Measurements from ENCODE around the gene RNASET2. TPM values are rescaled to one million over a fixed set of nuclear protein-coding genes. Genes with fewer than 3 reads are reported as not detected.

The RNASET2 gene
- total and polyA plus RNA-seq, 10 of the 15 experiments (the other 5 are each of a cell fraction or from before 2014, with no cell fraction given) = 5.5 to 225 (median 50.2) TPM

- peak; percentile 13 for TF ChIP-seq SIX5 (IDR thresholded peaks at IDR 0.05; ENCODE audit: low read depth, low read length, severe bottlenecking)
- peak; percentile 96 for TF ChIP-seq LARP7 (IDR thresholded peaks at IDR 0.05)
- TF ChIP-seq HCFC1 (IDR thresholded peaks at IDR 0.05; ENCODE audit: low read length) = peak; percentile 45
- no peak for TF ChIP-seq RAD21 (IDR thresholded peaks at IDR 0.05; ENCODE audit: insufficient read depth, low read depth, low read length)
- TF ChIP-seq EED (IDR thresholded peaks at IDR 0.05; ENCODE audit: low read depth) = no peak
- no peak for TF ChIP-seq USF1 (IDR thresholded peaks at IDR 0.05; ENCODE audit: borderline replicate concordance, extremely low read length, insufficient read depth, low read depth, low read length)
- TF ChIP-seq ZNF217 (IDR thresholded peaks at IDR 0.05) = peak; percentile 35; the same call in 1 of the 2 replicates
- peak; percentile 87; the same call in 1 of the 2 replicates for TF ChIP-seq SIN3A (IDR thresholded peaks at IDR 0.05; ENCODE audit: low read depth, low read length)
- no peak for TF ChIP-seq ESRRA (IDR thresholded peaks at IDR 0.05; ENCODE audit: low read length)
- TF ChIP-seq, protein P1, sequence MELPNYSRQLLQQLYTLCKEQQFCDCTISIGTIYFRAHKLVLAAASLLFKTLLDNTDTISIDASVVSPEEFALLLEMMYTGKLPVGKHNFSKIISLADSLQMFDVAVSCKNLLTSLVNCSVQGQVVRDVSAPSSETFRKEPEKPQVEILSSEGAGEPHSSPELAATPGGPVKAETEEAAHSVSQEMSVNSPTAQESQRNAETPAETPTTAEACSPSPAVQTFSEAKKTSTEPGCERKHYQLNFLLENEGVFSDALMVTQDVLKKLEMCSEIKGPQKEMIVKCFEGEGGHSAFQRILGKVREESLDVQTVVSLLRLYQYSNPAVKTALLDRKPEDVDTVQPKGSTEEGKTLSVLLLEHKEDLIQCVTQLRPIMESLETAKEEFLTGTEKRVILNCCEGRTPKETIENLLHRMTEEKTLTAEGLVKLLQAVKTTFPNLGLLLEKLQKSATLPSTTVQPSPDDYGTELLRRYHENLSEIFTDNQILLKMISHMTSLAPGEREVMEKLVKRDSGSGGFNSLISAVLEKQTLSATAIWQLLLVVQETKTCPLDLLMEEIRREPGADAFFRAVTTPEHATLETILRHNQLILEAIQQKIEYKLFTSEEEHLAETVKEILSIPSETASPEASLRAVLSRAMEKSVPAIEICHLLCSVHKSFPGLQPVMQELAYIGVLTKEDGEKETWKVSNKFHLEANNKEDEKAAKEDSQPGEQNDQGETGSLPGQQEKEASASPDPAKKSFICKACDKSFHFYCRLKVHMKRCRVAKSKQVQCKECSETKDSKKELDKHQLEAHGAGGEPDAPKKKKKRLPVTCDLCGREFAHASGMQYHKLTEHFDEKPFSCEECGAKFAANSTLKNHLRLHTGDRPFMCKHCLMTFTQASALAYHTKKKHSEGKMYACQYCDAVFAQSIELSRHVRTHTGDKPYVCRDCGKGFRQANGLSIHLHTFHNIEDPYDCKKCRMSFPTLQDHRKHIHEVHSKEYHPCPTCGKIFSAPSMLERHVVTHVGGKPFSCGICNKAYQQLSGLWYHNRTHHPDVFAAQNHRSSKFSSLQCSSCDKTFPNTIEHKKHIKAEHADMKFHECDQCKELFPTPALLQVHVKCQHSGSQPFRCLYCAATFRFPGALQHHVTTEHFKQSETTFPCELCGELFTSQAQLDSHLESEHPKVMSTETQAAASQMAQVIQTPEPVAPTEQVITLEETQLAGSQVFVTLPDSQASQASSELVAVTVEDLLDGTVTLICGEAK (IDR thresholded peaks at IDR 0.05; ENCODE audit: borderline replicate concordance) = no peak
- no peak for TF ChIP-seq IRF4 (IDR thresholded peaks at IDR 0.05; ENCODE audit: low read depth, low read length)
- peak; percentile 37; the same call in 1 of the 2 replicates for TF ChIP-seq STAT1 (conservative IDR thresholded peaks at IDR 0.05)
- TF ChIP-seq, protein P2, sequence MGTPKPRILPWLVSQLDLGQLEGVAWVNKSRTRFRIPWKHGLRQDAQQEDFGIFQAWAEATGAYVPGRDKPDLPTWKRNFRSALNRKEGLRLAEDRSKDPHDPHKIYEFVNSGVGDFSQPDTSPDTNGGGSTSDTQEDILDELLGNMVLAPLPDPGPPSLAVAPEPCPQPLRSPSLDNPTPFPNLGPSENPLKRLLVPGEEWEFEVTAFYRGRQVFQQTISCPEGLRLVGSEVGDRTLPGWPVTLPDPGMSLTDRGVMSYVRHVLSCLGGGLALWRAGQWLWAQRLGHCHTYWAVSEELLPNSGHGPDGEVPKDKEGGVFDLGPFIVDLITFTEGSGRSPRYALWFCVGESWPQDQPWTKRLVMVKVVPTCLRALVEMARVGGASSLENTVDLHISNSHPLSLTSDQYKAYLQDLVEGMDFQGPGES (IDR thresholded peaks at IDR 0.05) = 0 out of 2 replicates have a peak, but pooled peaks have one; percentile 25
- peak; percentile 73 for TF ChIP-seq IKZF1 (conservative IDR thresholded peaks at IDR 0.05)
- TF ChIP-seq, protein P3, sequence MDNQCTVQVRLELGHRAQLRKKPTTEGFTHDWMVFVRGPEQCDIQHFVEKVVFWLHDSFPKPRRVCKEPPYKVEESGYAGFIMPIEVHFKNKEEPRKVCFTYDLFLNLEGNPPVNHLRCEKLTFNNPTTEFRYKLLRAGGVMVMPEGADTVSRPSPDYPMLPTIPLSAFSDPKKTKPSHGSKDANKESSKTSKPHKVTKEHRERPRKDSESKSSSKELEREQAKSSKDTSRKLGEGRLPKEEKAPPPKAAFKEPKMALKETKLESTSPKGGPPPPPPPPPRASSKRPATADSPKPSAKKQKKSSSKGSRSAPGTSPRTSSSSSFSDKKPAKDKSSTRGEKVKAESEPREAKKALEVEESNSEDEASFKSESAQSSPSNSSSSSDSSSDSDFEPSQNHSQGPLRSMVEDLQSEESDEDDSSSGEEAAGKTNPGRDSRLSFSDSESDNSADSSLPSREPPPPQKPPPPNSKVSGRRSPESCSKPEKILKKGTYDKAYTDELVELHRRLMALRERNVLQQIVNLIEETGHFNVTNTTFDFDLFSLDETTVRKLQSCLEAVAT (IDR thresholded peaks at IDR 0.05) = no peak
- TF ChIP-seq SMARCA5 (IDR thresholded peaks at IDR 0.05) = peak; percentile 81; the same call in 1 of the 2 replicates
- TF ChIP-seq PKNOX1 (IDR thresholded peaks at IDR 0.05) = no peak
- TF ChIP-seq JUNB (IDR thresholded peaks at IDR 0.05) = no peak
- TF ChIP-seq CREB1 (IDR thresholded peaks at IDR 0.05; ENCODE audit: low read depth) = peak; percentile 70
- TF ChIP-seq CREM (IDR thresholded peaks at IDR 0.05; ENCODE audit: low read depth) = peak; percentile 36; the same call in 1 of the 2 replicates
- peak; percentile 96 for TF ChIP-seq MYB (IDR thresholded peaks at IDR 0.05; ENCODE audit: borderline replicate concordance, low read depth, low read length)
- TF ChIP-seq POLR2AphosphoS5 (IDR thresholded peaks at IDR 0.05; ENCODE audit: low read length) = no peak
- peak; percentile 77 for TF ChIP-seq NR2F1 (conservative IDR thresholded peaks at IDR 0.05)
Observed at GRCh38 chr6:166999145-166999883, 43.0 kb upstream of the RNASET2 start, which contains the start of gene CEP43 (continued).

Data from GM12878 (cell line).